Loucy (cell line): ENCODE results near the gene SYMPK.

Experiments
- H2AFZ ChIP-seq: fragments of 200-600 bp; sonication (generic); 2 replicates; pipeline ENCODE4 v1.6.0; 2016; ENCODE audit warnings: antibody characterized with exemption, mild to moderate bottlenecking, low read length, moderate library complexity
- H3F3A ChIP-seq: fragments of 200-600 bp; 2 replicates; pipeline ENCODE4 v1.6.0; 2016; ENCODE audit warnings: antibody characterized with exemption, low read depth, mild to moderate bottlenecking
- H3K27me3 ChIP-seq: fragments of 200-600 bp; sonication (generic); 2 replicates; pipeline ENCODE4 v1.6.1; 2014; ENCODE audit warnings: low read length, mild to moderate bottlenecking; ENCODE audit not compliant: insufficient read depth, poor library complexity, severe bottlenecking
- H3K36me3 ChIP-seq: fragments of 200-600 bp; sonication (generic); 2 replicates; pipeline ENCODE4 v1.6.1; 2016; ENCODE audit warnings: low read length; ENCODE audit not compliant: insufficient read depth
- H3K4me1 ChIP-seq: fragments of 200-600 bp; sonication (generic); 2 replicates; pipeline ENCODE4 v1.5.1; 2014; ENCODE audit warnings: low read length, mild to moderate bottlenecking; ENCODE audit not compliant: insufficient read depth, poor library complexity, severe bottlenecking
- H3K4me2 ChIP-seq: fragments of 200-600 bp; sonication (generic); 2 replicates; pipeline ENCODE4 v1.6.0; 2014; ENCODE audit warnings: antibody characterized with exemption, low read length, low read depth, mild to moderate bottlenecking; ENCODE audit not compliant: poor library complexity, severe bottlenecking
- H3K4me3 ChIP-seq: fragments of 200-600 bp; sonication (generic); 2 replicates; pipeline ENCODE4 v1.5.1; 2014; ENCODE audit warnings: low read length, mild to moderate bottlenecking, mixed read lengths; ENCODE audit not compliant: poor library complexity, severe bottlenecking
- H3K79me2 ChIP-seq: fragments of 200-600 bp; sonication (generic); 2 replicates; pipeline ENCODE4 v1.6.1; 2014; ENCODE audit warnings: low read length; ENCODE audit not compliant: insufficient read depth
- H3K9ac ChIP-seq: fragments of 200-600 bp; sonication (generic); 2 replicates; pipeline ENCODE4 v1.6.0; 2014; ENCODE audit warnings: mild to moderate bottlenecking, low read depth, low read length, moderate library complexity; ENCODE audit not compliant: poor library complexity, severe bottlenecking
- H3K9me2 ChIP-seq: fragments of 200-600 bp; sonication (generic); replicated peaks from 2 replicates; pipeline ENCODE4 v1.6.1; 2016; ENCODE audit warnings: low read depth, low read length, mixed read lengths
- H3K9me3 ChIP-seq: fragments of 200-600 bp; sonication (generic); 2 replicates; pipeline ENCODE4 v1.6.1; 2014; ENCODE audit warnings: mild to moderate bottlenecking, antibody characterized with exemption, low read length, low read depth; ENCODE audit not compliant: insufficient read depth
- H4K20me1 ChIP-seq: fragments of 200-600 bp; sonication (generic); 2 replicates; pipeline ENCODE4 v1.6.0; 2014; ENCODE audit warnings: antibody characterized with exemption, low read length, mild to moderate bottlenecking; ENCODE audit not compliant: insufficient read depth, poor library complexity, severe bottlenecking
- CTCF ChIP-seq: fragments of 200-600 bp; sonication (generic); conservative IDR thresholded peaks from 2 replicates; pipeline ENCODE4 v1.5.1; 2014; ENCODE audit warnings: mild to moderate bottlenecking, antibody characterized with exemption, low read length
- EZH2phosphoT487 ChIP-seq: fragments of 200-600 bp; IDR thresholded peaks from 2 replicates; pipeline ENCODE4 v1.6.1; 2018; ENCODE audit warnings: antibody characterized with exemption, mild to moderate bottlenecking, moderate library complexity, borderline replicate concordance

SYMPK gene

GRCh38 chr19:45772912-45773311 is 90.0 kb downstream of the SYMPK start:
- Histone ChIP-seq H3K79me2 (peaks cover 5% of the 10 kb centered on the region), H3K9ac (no peak overlapping the region), H3K9me2 (no peaks in the 10 kb centered on the region), H3K27me3 (no peaks in the 10 kb centered on the region), H3K36me3 (no peaks in the 10 kb centered on the region), H2AFZ (no peak overlapping the region), H3K4me1 (peaks cover 5% of the 10 kb centered on the region), H4K20me1 (no peaks in the 10 kb centered on the region), H3K4me2 (no peak overlapping the region), H3K4me3 (no peak overlapping the region), H3F3A (no peaks in the 10 kb centered on the region), H3K9me3 (no peaks in the 10 kb centered on the region)
- TF ChIP-seq CTCF (no peak), EZH2phosphoT487 (no peak)

GRCh38 chr19:45772130-45772840 is 90.7 kb downstream of the SYMPK start:
- no peak for TF ChIP-seq EZH2phosphoT487
- TF ChIP-seq CTCF: no peak
- Histone ChIP-seq H3K36me3 (no peaks in the 10 kb centered on the region), H2AFZ (no peak overlapping the region), H3K4me2 (no peak overlapping the region), H3K9me3 (no peaks in the 10 kb centered on the region), H3K4me3 (no peak overlapping the region), H3K9me2 (no peaks in the 10 kb centered on the region), H3K27me3 (no peaks in the 10 kb centered on the region), H3K9ac (no peak overlapping the region), H3K4me1 (peaks cover 5% of the 10 kb centered on the region), H3F3A (no peaks in the 10 kb centered on the region), H4K20me1 (no peaks in the 10 kb centered on the region), H3K79me2 (peaks cover 9% of the 10 kb centered on the region)

- H3K4me2 ChIP-seq: peak overlapping the region; percentile 98
- no peaks in the 10 kb centered on the region for H3K36me3 ChIP-seq
- no peak for TF ChIP-seq EZH2phosphoT487
- no peak for TF ChIP-seq CTCF
- no peaks in the 10 kb centered on the region for H3F3A ChIP-seq
- peaks cover 5% of the 10 kb centered on the region for H3K4me1 ChIP-seq
- H3K9ac ChIP-seq: peak overlapping the region; percentile 60
- H3K79me2 ChIP-seq: peaks cover 9% of the 10 kb centered on the region
- H3K9me2 ChIP-seq: no peaks in the 10 kb centered on the region
- H3K9me3 ChIP-seq: no peaks in the 10 kb centered on the region
- H4K20me1 ChIP-seq: no peaks in the 10 kb centered on the region
- H2AFZ ChIP-seq: no peak overlapping the region
- no peaks in the 10 kb centered on the region for H3K27me3 ChIP-seq
- H3K4me3 ChIP-seq: peak overlapping the region; percentile 85
Measured at GRCh38 chr19:45771311-45771933, 91.5 kb downstream of the SYMPK start.
